CD4-positive, alpha-beta T cell treated with Interleukin-15 for 4 hours (primary cell): Measurements from ENCODE around the gene ANTXR1.

ENCODE experiments used
- DNase-seq: peaks from one replicate; pipeline ENCODE4 v3.0.0-alpha.2; 2020; ENCODE audit warnings: low spot score

The ANTXR1 gene

GRCh38 chr2:69007169-69007568, 5.8 kb upstream of the ANTXR1 start:
- no peak for DNase-seq

DNA sequence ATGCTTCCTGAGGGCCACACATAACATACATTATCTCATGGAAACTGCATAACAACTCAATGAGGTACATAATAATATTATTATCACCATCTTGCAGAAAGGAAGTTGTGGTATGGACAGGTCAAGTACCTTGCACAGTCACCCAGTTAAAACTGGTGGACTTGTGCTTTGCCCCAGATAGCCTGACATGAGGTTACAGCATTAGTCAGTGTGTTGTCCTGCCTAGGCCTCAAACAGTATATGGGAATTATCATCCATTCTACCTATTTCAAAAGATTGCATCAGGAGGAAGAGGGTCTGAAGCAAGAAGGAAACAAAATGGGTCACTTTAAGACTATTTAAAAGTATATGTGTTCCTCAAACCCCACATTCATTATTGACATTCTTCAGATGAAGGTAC, 5.4 kb upstream of the ANTXR1 start:
- DNase-seq = no peak

- no peak for DNase-seq
Observed at GRCh38 chr2:69010437-69011194, 2.4 kb upstream of the ANTXR1 start.

- DNase-seq = no peak
Observed at GRCh38 chr2:69011611-69012157, 1.3 kb upstream of the ANTXR1 start.

GRCh38 chr2:69012310-69013141, 453 bp upstream of the ANTXR1 start:
- DNase-seq = peak; percentile 31

- no peak for DNase-seq
Observed at GRCh38 chr2:69013840-69014821, 1.2 kb downstream of the ANTXR1 start.

- no peak for DNase-seq
Observed at GRCh38 chr2:69017080-69017479, 4.1 kb downstream of the ANTXR1 start.

GRCh38 chr2:69017835-69018234, 4.9 kb downstream of the ANTXR1 start:
- DNase-seq = no peak

- DNase-seq = no peak
Observed at GRCh38 chr2:69018678-69019095, 5.7 kb downstream of the ANTXR1 start.

DNA sequence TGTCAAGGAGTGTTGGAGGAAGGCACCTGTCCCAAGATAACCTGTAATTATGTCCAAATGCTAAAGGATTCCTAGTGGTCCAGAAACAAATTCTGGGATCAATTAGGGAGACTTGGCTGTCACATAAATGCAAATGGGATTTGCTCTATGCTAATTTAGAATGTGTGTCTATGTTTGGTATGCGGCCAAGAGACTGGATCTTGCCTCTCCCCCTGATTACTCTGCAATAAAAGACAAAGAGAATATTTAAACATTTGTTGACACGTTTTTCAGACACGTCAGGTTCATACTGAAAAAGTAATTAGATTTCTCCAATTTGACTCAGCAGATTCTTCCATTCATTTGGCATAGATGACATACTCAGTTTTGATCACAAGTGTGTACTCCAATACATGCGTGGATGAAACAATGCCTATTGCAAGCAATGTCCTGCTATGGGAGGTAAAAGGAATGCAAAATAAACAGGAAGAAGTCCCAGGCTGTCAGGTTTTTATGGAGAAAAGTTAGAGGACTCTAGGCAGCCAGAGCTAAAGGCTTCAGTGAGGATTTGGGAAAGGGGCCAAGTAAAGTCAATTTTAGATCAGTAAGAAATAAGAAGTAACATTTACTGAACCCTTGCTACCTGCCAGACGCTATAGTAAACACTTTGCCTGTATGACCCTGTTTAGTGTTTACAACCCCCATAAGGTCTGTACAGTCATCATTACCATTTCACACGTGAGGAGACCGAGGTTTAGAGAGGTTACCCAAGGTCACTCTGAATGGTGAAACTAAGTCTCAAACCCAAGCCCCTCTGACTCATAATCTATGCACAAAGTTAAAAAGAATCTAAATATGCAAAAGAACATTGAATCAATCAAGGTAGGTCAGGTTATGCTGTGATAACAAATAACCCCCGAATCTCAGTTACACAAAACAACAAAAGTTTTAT, 7.8 kb downstream of the ANTXR1 start:
- no peak for DNase-seq

- no peak for DNase-seq
Observed at GRCh38 chr2:69021727-69022126, 8.7 kb downstream of the ANTXR1 start.

- no peak for DNase-seq
Observed at GRCh38 chr2:69022548-69022947, 9.6 kb downstream of the ANTXR1 start.

DNA sequence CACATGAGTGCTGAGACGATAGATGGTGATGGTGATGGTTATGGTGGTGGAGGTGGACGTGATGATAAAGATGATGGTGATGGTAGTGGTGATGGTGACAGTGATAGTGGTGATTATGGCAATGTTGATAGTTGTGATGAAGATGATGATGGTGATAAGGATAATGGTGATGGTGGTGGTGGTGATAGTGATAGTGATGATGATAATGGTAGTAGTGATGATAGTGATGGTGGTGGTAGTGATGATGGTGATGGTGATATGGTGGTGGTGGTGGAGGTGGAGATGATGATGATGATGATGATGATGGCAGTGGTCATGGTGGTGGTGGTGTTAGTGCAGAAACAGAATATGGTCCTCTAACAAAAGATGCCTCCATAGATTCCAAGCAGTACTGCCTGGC, 10.3 kb downstream of the ANTXR1 start:
- DNase-seq = no peak

GRCh38 chr2:69026026-69026425, 13.0 kb downstream of the ANTXR1 start:
- DNase-seq = peak; percentile 7

GRCh38 chr2:69026691-69027459, 13.9 kb downstream of the ANTXR1 start:
- no peak for DNase-seq

GRCh38 chr2:69030800-69031428, 17.9 kb downstream of the ANTXR1 start:
- DNase-seq = no peak

DNA sequence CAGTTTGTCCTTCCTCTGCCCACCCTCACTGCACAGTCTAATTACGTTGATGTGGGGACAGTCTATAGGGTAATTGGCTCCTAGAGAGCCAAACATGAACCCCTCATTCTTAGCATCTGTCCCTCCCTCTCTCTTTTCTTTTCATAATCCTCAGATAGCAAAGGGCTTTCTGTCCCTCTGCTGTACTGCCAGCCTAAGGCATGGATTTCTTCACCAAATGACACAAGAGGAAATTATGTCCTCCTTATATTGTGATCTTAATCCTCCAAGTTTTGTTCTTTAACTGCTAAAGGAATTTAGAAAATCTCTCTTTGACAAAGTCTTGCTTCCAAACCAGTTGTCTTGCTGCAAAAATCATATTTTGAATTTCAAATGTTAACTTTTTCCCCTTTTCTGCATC, 18.5 kb downstream of the ANTXR1 start:
- DNase-seq = no peak

GRCh38 chr2:69032336-69032735, 19.4 kb downstream of the ANTXR1 start:
- no peak for DNase-seq

DNA sequence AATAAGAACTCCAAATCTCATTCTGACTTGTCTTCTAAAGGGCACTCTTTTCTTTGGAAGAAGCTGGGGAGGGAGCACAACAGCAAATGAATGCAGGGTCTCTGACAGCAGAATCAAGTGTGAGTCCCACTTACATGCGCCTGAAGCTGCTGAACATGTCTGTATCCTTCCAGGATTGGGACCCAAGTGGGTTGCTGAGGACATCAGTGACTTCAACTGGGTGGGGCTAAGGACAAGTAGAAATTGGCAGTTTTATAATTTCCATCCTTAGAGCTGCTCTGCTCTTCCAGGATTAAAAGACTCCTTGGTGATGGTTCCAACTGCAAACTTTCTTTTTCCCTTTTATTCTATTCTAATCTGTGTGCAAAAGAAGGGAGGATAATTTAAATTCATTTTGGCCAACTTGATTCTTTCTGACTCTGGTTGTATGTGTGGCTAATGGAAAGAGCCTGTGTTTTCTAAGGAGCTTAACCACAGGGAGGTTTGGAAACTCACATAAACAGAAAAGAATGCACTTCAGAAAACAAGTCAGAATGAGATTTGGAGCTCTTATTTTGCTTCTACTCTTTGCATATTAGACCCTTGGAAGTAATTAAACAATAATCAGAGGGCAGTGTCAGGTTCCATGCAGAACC, 20.6 kb downstream of the ANTXR1 start:
- DNase-seq = no peak
